ENCODE results near the gene PRG2.
"Not testable (repeated sequence)": the region's sequence is repeated elsewhere in the genome, so short reads cannot be mapped to it uniquely, and the experiment has no call there.

- not testable (repeated sequence) for TF ChIP-seq CTCF (IDR thresholded peaks at IDR 0.05); ZFX (IDR thresholded peaks at IDR 0.05; ENCODE audit: borderline replicate concordance)
Measured at GRCh38 chr11:57361420-57361819, 29.0 kb downstream of the PRG2 start.

Data from 22Rv1 (cell line).